PFSK-1 (cell line): ENCODE results near the gene C1QTNF2.

Source experiments
- POLR2AphosphoS5 ChIP-seq: IDR thresholded peaks from 2 replicates; pipeline ENCODE4 v1.6.1; 2012; ENCODE audit warnings: low read depth, mild to moderate bottlenecking, control low read depth, low read length, moderate library complexity
- REST ChIP-seq, 2 experiments: IDR thresholded peaks; 2 replicates each; pipeline versions ENCODE4 v1.6.1 to v1.8.0; 2011 to 2012; ENCODE audit warnings: low read depth in 2 of 2, low read length in 2 of 2, control low read depth in 1 of 2, inconsistent platforms in 1 of 2, mild to moderate bottlenecking in 1 of 2, moderate library complexity in 1 of 2; ENCODE audit not compliant: insufficient read depth in 1 of 2
- SIN3A ChIP-seq: IDR thresholded peaks from 2 replicates; pipeline ENCODE4 v1.6.1; 2012; ENCODE audit warnings: mild to moderate bottlenecking, low read length, moderate library complexity, borderline replicate concordance; ENCODE audit not compliant: insufficient read depth

- TF ChIP-seq REST (IDR thresholded peaks at IDR 0.05; ENCODE audit: insufficient read depth in 1 of 2, low read depth in 2 of 2, low read length in 2 of 2) (no peak), POLR2AphosphoS5 (no peak), SIN3A (no peak)
Measured at GRCh38 chr5:160380041-160380440, 9.6 kb upstream of the C1QTNF2 start.
